HG03045 (cell line): Measurements from ENCODE around the gene STK25.
"Not testable (repeated sequence)": the region's sequence is repeated elsewhere in the genome, so short reads cannot be mapped to it uniquely, and the experiment has no call there.

Experiments used
- ATAC-seq: cut with Tn5 transposase; IDR thresholded peaks from one replicate; pipeline ENCODE4 v1.9.1; 2021; ENCODE audit warnings: mild to moderate bottlenecking, moderate library complexity; ENCODE audit not compliant: unreplicated experiment

Gene STK25

DNA sequence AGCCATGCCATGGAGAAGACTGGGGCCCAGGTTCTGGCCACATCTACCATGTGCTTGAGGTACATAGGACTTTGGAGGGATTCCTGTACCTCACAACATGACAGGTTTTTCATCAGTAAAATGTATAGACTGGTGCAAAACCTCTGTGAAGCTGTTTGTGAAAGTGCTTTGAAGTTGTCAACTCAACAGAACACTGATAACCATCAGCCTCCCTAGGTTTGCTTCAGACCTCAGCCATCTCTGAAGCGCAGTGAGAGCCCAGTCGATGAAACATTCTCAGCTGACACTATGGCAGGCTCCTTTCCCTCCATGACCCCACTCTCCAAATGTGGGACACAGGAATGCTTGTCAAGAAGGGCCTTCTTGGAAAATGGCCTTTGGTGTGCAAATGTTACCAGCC lies 38.6 kb downstream of the STK25 start:
- no peak for ATAC-seq

- no peak for ATAC-seq
These were observed 40.0 kb downstream of the STK25 start for GRCh38 chr2:241468476-241468781.

DNA sequence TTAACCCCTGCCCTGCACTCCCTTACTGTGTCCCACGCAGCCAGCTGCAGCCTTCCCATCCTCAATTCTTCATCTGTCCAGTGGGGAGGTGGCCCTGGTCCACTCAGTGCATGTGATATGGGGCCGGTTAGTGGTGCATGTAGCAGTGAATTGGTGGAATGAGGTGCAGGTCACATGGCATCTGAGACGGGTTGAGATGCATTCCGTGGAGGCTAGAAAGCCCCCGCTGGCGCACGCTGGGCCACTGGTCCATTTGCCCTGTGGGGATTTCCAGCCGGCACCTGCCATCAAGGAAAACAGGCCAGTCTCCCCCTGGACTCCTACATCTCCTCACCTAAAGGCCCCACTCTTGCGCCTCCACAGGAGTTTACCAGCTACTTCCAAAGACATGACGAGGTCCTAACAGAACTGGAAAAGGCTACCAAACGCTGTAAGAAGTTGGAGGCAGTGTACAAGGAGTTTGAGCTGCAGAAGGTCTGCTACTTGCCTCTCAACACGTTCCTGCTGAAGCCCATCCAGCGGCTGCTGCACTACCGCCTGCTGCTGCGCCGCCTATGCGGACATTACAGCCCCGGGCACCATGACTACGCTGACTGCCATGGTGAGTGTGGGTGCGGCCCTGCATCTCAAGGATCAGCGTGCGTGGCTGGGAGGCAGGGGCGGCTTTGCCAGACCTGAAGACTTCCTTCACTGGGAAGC lies 40.5 kb downstream of the STK25 start:
- ATAC-seq: no peak

DNA sequence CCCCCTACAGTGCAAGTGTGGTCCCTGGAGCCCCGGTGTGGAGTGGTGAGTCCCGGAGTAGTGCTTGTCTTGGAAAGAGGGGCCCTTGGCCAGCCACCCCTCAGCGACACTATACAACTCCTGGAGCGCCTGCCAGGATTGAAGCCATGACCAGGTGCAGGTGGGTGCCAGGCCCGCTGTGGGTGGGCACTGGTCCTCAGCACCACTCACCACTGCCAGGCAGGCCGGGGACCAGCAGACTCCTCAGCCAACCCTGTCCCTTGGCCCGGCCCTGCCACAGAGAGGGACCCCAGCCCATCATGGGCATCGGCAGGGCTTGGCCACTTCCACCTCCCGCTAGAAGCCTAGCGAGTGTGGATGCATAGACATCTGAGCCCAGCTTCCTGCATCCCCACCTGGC lies 42.2 kb downstream of the STK25 start:
- ATAC-seq: no peak

DNA sequence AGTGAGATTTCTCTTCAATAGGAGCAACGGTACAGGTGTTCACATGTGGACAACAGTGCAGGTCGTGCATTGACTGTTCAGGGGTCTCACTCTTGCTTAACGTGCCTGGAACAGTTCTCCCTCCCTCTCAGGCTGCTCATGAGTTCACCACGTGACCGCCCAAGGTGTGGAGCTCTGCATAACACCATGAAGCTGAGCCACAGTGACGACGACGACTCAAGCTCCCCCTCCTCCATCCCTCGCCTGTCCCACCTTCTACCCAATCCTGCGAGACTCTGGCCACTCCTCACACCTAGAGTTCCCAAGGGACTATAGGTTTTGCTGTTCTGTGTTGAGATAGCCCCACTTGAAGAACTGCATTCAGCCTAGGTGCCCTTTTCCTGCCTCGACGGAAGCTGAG lies 42.8 kb downstream of the STK25 start:
- no peak for ATAC-seq

GRCh38 chr2:241463276-241464135 lies 44.9 kb downstream of the STK25 start:
- ATAC-seq: no peak

GRCh38 chr2:241461693-241462677 lies 46.4 kb downstream of the STK25 start:
- no peak for ATAC-seq

DNA sequence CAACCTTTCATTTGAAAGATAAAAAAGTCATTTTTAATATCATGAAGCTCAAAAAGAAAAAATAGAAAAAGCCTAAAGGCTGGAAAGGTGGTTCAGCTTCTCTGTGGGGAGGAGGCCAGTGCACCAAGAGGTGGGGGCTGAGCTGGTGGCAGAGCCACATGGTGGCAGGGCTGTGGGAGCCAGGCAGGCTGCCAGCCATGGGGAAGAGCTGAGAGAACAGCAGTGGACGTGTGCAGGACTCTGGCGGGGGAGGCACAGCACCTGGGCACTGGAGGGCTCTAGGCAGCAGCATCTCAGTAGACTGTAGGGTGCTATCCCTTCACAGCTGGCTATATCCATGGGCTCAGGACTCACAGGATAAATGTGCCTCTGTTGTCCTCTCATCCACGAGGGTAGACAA lies 47.8 kb downstream of the STK25 start:
- no peak for ATAC-seq

GRCh38 chr2:241459520-241459919 lies 48.9 kb downstream of the STK25 start:
- no peak for ATAC-seq

GRCh38 chr2:241458687-241459086 lies 49.7 kb downstream of the STK25 start:
- ATAC-seq: no peak

GRCh38 chr2:241456546-241456945 lies 51.8 kb downstream of the STK25 start:
- ATAC-seq: no peak

- no peak for ATAC-seq
These were observed 53.4 kb downstream of the STK25 start for GRCh38 chr2:241454837-241455485.

- not testable (repeated sequence) for ATAC-seq
These were observed 54.5 kb downstream of the STK25 start for GRCh38 chr2:241453919-241454318.

DNA sequence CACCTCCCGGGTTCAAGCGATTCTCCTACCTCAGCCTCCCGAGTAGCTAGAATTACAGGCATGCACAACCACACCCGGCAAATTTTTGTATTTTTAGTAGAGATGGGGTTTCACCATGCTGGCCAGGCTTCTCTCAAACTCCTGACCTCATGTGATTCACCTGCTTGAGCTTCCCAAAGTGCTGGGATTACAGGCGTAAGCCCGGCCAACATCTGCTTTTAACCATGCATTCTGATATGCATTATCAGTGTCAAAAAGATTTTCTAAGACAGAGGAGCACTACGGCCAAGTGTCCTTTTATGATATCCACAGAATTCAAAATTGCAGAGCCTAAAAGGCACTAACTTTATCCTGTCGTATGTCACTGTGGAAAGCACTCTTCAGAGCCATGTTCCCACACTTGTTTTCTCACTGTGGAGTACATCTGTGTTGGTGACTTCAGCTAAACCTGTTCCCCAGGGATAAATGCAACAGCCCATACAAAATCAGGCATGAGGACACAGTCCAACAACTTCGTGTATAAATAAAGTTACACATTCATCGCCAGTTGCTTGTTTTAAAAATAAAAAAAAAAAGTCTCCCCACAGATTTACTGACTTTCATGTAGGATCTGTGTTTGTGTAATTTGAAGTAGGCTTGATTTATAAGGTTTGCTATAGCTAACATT lies 56.4 kb downstream of the STK25 start:
- no peak for ATAC-seq

- not testable (repeated sequence) for ATAC-seq
These were observed 58.3 kb downstream of the STK25 start for GRCh38 chr2:241450092-241450491.

- no peak for ATAC-seq
These were observed 63.0 kb downstream of the STK25 start for GRCh38 chr2:241445426-241445825.

GRCh38 chr2:241443486-241444223 lies 64.7 kb downstream of the STK25 start:
- ATAC-seq: no peak
